Measurements from ENCODE around the gene C17orf114.

Gene C17orf114

DNA sequence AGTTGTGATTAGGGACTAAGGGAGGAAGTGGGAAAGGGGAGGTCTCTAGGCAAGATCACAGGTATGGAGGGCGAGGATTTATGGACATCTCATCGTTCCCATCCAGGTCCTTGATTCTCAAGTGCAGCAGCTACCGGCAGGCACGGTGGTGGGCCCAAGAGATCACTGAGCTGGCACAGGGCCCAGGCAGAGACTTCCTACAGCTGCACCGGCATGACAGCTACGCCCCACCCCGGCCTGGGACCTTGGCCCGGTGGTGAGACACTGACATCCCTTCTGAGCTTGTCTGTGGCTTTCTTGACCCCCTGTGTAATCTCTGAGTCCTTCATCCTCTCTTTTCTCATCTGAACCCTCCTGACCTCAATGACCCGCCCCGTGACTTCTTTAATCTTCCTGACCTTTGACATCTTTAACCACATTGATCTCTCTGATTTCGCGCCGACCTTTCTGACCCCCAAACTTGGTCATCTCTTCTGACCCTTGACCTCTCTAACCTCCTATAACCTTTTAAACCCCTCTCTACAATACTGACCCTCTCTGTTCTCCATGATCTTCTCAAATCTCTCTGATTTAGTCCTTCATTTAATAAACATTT lies 8.7 kb upstream of the C17orf114 start:
- no peak for TF ChIP-seq CTCF (IDR thresholded peaks at IDR 0.05; ENCODE audit: low read length, missing control alignments)
- H3K4me3 ChIP-seq (replicated peaks; ENCODE audit: low read depth, low read length) = no peak overlapping the region
- DNase-seq (ENCODE audit: low read depth) = no peak

DNA sequence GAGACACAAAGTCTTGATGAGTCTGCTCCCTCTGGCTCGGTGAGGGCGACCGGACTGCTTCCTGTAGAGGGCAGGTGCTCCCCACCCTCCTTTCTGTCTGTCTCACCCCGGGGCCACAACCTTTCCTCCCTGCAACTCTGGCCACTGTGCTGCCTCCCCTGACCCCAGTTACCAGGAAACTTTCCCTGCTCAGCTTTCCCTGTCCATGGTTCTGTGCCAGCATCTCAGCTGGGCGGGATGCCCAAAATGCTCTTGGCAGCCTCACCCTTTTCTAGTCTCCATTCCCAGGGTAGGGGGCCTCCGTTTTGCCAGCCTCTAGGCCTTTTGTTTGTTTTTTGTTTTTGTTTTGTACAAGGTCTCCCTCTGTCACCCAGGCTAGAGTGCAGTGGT lies 6.2 kb upstream of the C17orf114 start:
- TF ChIP-seq CTCF (IDR thresholded peaks at IDR 0.05; ENCODE audit: low read length, missing control alignments) = no peak
- no peak overlapping the region for H3K4me3 ChIP-seq (replicated peaks; ENCODE audit: low read depth, low read length)
- DNase-seq (ENCODE audit: low read depth) = no peak

DNA sequence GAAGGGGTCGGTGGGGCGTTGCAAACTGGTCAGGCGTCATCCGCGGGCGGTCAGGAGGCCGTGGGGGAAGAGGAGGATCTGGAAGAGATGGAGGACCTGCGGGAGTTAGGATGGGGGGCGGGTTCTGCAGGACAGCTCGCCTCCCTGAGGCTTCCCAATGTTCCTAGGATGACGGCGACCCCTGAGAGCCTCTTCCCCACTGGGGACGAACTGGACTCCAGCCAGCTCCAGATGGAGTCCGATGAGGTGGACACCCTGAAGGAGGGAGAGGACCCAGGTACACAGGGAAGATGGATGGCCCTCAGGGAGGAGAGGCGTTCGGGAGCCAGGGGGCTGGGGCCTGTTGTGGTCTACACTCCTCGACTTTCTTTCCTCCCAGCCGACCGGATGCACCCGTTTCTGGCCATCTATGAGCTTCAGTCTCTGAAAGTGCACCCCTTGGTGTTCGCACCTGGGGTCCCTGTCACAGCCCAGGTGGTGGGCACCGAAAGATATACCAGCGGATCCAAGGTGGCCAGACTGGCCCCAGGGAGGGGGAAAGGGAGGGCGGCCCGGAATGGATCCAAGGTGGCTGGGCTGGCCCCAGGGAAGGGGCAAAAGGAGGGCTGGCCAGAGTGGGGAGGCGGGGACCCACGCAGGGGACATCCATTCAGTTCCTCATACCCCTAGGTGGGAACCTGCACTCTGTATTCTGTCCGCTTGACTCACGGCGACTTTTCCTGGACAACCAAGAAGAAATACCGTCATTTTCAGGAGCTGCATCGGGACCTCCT lies 5.7 kb upstream of the C17orf114 start:
- no peak for TF ChIP-seq CTCF (IDR thresholded peaks at IDR 0.05; ENCODE audit: low read length, missing control alignments)
- DNase-seq (ENCODE audit: low read depth) = no peak
- H3K4me3 ChIP-seq (replicated peaks; ENCODE audit: low read depth, low read length) = peak overlapping the region; percentile 70

GRCh38 chr17:4806777-4807604 lies 4.9 kb upstream of the C17orf114 start, which contains the start of gene PLD2:
Gene PLD2, plus strand, starts transcription at chr17:4807152. Its CDS starts 621 bp downstream, at chr17:4807773.
- DNase-seq (ENCODE audit: low read depth) = peak; percentile 70
- TF ChIP-seq CTCF (IDR thresholded peaks at IDR 0.05; ENCODE audit: low read length, missing control alignments) = no peak
- peak within 1 kb of the TSS; percentile 70 for H3K4me3 ChIP-seq (replicated peaks; ENCODE audit: low read depth, low read length)

- H3K4me3 ChIP-seq (replicated peaks; ENCODE audit: low read depth, low read length) = peak overlapping the region; percentile 70
- no peak for DNase-seq (ENCODE audit: low read depth)
- TF ChIP-seq CTCF (IDR thresholded peaks at IDR 0.05; ENCODE audit: low read length, missing control alignments) = no peak
These were observed 4.3 kb upstream of the C17orf114 start for GRCh38 chr17:4806456-4806776.

- no peak for DNase-seq (ENCODE audit: low read depth)
- TF ChIP-seq CTCF (IDR thresholded peaks at IDR 0.05; ENCODE audit: low read length, missing control alignments) = no peak
- H3K4me3 ChIP-seq (replicated peaks; ENCODE audit: low read depth, low read length) = no peak overlapping the region
These were observed 1.5 kb downstream of the C17orf114 start for GRCh38 chr17:4800462-4801196.

Measured in fibroblast of pulmonary artery (primary cell).